GM18507 (cell line): Measurements from ENCODE around the gene SPATA21.

Experiments used
- DNase-seq: peaks from one replicate; pipeline ENCODE4 v3.0.0; 2011; ENCODE audit warnings: low read depth; ENCODE audit not compliant: insufficient read length; ENCODE audit errors: extremely low spot score
- FAIRE-seq: peaks from 2 replicates; lab custom pipeline; 2011; peaks lifted over from hg19 to GRCh38; lab: Jason Lieb, UNC

Gene SPATA21

GRCh38 chr1:16391411-16391810 lies 45.8 kb downstream of the SPATA21 start:
- no peak for FAIRE-seq

DNA sequence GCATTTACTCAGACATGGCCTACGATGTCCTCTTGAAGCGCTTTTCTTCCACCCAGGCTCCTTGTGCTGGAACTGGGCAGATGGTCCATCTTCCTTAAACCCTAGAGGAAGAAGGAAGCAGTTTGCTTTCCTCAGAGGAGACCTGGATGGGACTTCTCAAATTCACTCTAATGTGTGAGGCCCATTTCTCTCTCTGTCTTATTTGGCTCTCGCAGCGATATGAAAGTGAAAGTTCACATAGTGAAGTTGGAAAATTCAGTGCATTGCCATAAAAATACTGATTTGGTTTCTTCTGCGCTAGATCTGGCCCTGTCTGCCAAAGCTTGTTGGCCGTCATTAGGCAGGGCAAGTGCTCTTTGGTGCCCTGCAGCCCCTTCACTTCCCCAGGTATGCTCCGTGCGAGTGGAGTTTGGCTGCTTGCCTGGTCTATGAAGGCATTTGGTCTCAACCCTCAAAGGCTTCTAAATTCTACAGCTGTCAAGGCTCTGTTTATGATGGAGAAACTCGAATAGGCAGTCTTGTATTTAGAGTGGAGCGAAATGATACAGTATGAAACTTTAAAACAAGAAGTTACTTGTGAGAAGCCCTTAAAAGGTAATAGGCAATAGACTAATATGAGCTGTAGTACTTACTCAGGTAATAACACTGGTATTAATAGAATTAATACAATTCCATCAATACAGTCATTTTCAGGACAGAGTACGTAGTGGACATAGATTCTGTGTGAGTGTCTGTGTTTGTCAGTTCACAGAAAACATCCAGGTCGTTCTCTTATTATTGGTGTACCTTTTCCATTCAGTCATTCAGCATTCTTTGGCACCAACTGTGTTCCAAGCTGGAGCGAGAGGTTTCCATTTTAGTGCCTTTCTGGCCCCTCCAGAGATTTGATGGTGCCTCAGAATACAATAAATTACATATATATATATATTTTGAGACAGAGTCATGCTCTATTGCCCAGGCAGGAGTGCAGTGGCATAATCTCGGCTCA lies 49.7 kb downstream of the SPATA21 start:
- FAIRE-seq = peak; percentile 78
- no peak for DNase-seq

More at GRCh38 chr1:16391411-16391810, 45.8 kb downstream of the SPATA21 start:
- no peak for DNase-seq

DNA sequence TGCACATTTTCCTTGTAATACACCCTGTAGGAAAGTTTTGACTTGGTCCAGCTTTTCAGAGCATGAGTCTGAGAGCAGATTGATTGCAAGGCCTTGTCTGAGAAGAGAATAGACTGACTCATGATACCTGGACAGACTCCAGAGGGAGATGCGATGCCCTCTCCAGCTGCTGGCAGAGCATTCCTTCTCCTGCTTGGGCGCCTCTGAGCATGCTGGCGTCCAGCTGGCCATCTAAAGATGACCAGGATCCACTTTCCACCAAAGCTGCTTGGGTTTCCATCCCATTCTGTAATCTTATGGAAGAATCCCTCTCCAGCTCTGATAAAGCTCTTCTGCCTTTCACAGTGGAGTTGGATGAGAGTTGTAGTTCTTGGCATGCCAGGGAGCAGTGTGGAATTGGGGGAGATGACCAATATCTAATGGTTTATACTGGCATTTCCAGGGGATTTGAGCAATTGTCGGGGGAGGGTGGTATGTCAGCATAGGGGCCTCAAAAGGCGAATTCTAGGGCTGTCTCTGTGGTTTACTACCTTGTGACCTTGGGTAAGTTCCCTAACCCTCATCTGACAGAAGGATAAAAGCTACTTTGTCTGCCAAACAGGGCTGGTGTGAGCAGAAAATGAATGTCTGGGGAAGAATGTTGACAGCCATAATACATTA lies 50.6 kb downstream of the SPATA21 start:
- FAIRE-seq = peak; percentile 39
- DNase-seq = no peak

- DNase-seq = no peak
- FAIRE-seq = no peak
These were observed 51.4 kb downstream of the SPATA21 start for GRCh38 chr1:16385659-16386453.

- DNase-seq (no peak), FAIRE-seq (no peak)
These were observed 53.3 kb downstream of the SPATA21 start for GRCh38 chr1:16383888-16384287.

DNA sequence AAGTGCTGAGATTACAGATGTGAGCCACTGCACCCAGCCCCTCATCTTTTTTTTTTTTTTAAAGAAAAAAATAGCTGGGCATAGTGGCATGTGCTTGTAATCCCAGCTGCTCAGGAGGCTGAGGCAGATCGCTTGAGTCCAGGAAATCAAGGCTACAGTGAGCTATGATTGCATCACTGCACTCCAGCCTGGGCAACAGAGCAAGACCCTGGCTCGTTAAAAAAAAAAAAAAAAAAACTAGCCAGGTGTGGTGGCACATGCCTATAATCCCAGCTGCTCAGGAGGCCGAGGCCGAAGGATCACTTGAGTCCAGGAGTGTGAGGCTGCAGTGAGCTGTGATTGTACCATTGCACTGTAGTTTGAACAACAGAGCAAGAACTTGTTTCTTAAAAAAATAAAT lies 56.4 kb downstream of the SPATA21 start:
- FAIRE-seq = no peak
- no peak for DNase-seq

- FAIRE-seq = no peak
- no peak for DNase-seq
These were observed 58.8 kb downstream of the SPATA21 start for GRCh38 chr1:16378443-16378842.

DNA sequence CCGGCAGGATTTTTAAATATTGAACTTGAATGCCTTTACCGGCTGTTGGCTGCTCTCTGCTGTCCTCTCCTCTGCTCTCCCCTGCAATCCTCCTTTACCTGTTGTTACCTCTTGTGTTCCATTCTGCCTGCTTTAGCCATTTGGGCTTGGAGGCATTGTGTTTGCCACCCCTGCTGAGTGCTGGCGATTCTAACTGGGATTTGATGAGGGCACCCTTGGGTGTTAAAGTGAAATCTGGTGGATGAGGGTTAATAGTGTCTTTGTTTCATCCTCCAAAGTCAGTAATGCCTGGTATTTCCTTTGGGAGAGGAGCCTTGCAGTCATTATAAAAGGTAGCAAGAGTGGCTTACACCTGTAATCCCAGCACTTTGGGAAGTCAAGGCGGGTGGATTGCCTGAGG lies 60.3 kb downstream of the SPATA21 start:
- no peak for FAIRE-seq
- DNase-seq = no peak

DNA sequence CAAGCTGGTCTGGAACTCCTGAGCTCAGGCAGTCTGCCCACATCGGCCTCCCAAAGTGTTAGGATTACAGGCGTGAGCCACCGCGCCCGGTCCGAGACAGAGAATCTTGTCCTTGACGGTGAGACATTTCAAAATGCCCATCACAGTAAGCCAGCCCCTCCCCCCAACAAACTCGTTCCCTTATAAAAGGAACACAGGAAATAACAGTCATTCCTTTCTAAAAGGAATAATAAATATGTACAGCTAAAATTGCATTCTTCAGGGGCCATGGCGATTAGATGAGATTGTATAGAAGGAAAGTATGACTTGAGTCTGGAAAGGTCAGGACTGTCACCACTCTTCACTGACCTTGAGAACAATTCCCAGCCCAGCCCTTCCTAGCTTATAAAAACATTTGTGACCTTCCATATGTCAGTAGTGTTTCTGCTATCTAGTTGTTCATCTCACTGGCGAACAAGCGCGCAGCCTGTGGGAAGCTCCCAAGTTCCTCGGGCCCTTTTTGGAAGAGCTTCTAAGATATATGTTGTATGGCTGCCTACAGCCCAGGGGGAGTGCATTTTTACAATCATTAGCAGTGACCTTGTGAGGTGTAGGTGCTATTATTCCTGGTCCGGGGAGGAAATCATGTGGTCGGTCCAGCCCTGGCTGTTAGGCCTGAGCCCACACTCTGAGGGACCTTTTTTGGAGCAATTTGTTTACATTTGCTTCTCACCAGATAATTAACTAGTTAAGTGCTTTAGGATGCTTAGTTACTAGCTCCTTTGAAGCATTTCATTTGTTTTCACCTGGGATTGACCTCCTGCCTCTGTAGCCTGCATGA lies 61.5 kb downstream of the SPATA21 start:
- no peak for DNase-seq
- no peak for FAIRE-seq

- FAIRE-seq = no peak
- DNase-seq = no peak
These were observed 63.0 kb downstream of the SPATA21 start for GRCh38 chr1:16374266-16374665.

GRCh38 chr1:16372535-16373285 lies 64.5 kb downstream of the SPATA21 start:
- FAIRE-seq = no peak
- no peak for DNase-seq

DNA sequence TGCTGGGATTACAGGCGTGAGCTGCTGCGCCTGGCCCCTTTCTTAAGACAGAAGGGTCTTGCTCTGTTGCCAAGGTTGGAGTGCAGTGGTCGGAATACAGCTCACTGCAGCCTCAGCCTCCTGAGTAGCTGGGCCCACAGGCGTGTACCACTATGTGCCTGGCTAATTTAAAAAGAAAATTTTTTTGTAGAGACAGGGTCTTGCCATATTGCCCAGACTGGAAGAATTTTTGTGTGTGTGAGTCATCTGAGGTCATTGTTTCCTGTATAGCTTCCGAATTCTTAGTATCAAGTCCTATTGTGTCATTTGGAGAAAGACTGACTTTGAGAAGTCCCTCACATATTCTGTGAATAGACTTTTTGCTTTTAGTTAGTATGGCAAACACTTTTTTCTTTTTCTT lies 65.5 kb downstream of the SPATA21 start:
- DNase-seq = no peak
- FAIRE-seq = peak; percentile 45

- DNase-seq (no peak), FAIRE-seq (no peak)
These were observed 67.4 kb downstream of the SPATA21 start for GRCh38 chr1:16369821-16370220.

- FAIRE-seq (no peak), DNase-seq (no peak)
These were observed 69.0 kb downstream of the SPATA21 start for GRCh38 chr1:16367968-16368890.

DNA sequence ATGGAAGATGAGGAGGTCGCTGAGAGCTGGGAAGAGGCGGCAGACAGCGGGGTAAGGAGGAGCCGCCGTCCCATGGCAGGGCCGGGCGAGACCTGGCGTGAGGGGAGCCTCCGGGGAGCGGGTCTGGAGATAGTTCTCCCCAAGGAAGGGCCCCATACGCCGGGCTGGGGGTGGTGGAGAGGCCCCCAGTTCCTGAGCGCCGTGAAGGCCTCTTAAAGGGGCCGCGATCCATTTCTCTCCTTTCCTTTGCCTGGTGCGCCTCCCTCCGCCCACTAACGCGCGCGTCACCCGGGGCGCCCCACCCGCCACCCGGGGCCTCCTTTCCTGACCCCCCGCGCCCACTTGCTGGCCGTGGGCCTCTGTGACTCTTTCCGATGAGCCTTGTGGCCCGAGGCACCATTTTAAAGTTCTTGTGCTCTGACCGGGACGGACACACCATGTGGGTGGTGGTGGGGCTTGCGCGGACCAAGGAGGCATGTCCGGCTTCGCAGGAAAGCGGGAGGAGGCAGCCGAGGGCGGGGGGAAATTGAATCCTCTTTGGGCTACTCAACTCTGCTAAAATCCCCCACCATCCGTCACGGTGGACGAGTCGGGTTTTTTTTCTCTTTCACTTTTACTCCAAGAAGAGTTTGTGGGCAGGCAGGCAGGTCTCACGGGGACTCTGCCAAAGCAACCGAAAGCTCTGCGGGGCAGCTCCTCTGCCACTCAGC lies 69.8 kb downstream of the SPATA21 start:
- DNase-seq (peak; percentile 65), FAIRE-seq (peak; percentile 95)

- FAIRE-seq (peak; percentile 97), DNase-seq (peak; percentile 77)
These were observed 70.4 kb downstream of the SPATA21 start, which contains the start of gene SZRD1 for GRCh38 chr1:16366722-16367257. TSS of gene SZRD1 (plus strand) at chr1:16367242. CDS start at chr1:16367258, 16 bp downstream.
